Calu3 (cell line): ENCODE measurements around the gene GPS1. TPM values are rescaled to one million over a fixed set of nuclear protein-coding genes. Genes with fewer than 3 reads are reported as not detected.

Experiments used
- BruUV-seq: library from RNA; stranded (reverse); fragments of 400-500 nt; replicated peaks from 2 replicates; lab custom pipeline; 2021; lab: Mats Ljungman, UMichigan
- CTCF ChIA-PET: fragments of 300-600 bp; sonication (Branson Sonifier 250); formaldehyde crosslinking; loops from one replicate; lab custom pipeline; 2022; ENCODE audit warnings: antibody characterized with exemption; lab: Charles Lee
- DNase-seq: peaks from one replicate; pipeline ENCODE4 v3.0.0; 2022
- H3K27ac Mint-ChIP-seq: one replicate; pipeline ENCODE4 v1.8.0; 2022; ENCODE audit warnings: mixed read lengths; ENCODE audit not compliant: unreplicated experiment
- H3K27me3 Mint-ChIP-seq: one replicate; pipeline ENCODE4 v1.8.0; 2022; ENCODE audit warnings: mixed read lengths; ENCODE audit not compliant: unreplicated experiment
- H3K36me3 Mint-ChIP-seq: one replicate; pipeline ENCODE4 v1.8.0; 2022; ENCODE audit warnings: mild to moderate bottlenecking, moderate library complexity, mixed read lengths; ENCODE audit not compliant: insufficient read depth, unreplicated experiment
- H3K4me1 Mint-ChIP-seq: one replicate; pipeline ENCODE4 v1.8.0; 2022; ENCODE audit warnings: mild to moderate bottlenecking, low read depth, mixed read lengths; ENCODE audit not compliant: unreplicated experiment
- H3K4me3 Mint-ChIP-seq: one replicate; pipeline ENCODE4 v1.8.0; 2022; ENCODE audit warnings: mild to moderate bottlenecking, low read depth, moderate library complexity, mixed read lengths; ENCODE audit not compliant: unreplicated experiment
- H3K9me3 Mint-ChIP-seq: one replicate; pipeline ENCODE4 v1.8.0; 2022; ENCODE audit warnings: low read depth, mixed read lengths; ENCODE audit not compliant: unreplicated experiment
- CTCF ChIP-seq: fragments of 200-600 bp; IDR thresholded peaks from one replicate; pipeline ENCODE4 v1.8.0; 2022; ENCODE audit warnings: antibody characterized with exemption; ENCODE audit not compliant: unreplicated experiment
- intact Hi-C: fragments of 100-400 bp; cut with micrococcal nuclease; formaldehyde crosslinking; loops from one replicate; pipeline ENCODE4 v1.10.0; 2022; ENCODE audit not compliant: unreplicated experiment
- total RNA-seq: library from RNA; stranded (reverse); gene quantifications from 2 replicates; pipeline ENCODE4 v1.2.3, GENCODE V29; 2022

Gene GPS1
- total RNA-seq, 1 experiment from 2014 or later = 114 TPM

- Mint-ChIP-seq H3K9me3 (no peaks in the 10 kb centered on the region), H3K4me1 (peaks cover 2% of the 10 kb centered on the region), H3K27me3 (no peaks in the 10 kb centered on the region), H3K4me3 (no peak overlapping the region), H3K27ac (no peak overlapping the region), H3K36me3 (peaks cover 40% of the 10 kb centered on the region)
- DNase-seq = no peak
- BruUV-seq = no TSS peak
- no peak for TF ChIP-seq CTCF
- intact Hi-C loops = no loop called here
- CTCF ChIA-PET = no interaction called here
Measured at GRCh38 chr17:82016061-82016874, 35.4 kb upstream of the GPS1 start.

DNA sequence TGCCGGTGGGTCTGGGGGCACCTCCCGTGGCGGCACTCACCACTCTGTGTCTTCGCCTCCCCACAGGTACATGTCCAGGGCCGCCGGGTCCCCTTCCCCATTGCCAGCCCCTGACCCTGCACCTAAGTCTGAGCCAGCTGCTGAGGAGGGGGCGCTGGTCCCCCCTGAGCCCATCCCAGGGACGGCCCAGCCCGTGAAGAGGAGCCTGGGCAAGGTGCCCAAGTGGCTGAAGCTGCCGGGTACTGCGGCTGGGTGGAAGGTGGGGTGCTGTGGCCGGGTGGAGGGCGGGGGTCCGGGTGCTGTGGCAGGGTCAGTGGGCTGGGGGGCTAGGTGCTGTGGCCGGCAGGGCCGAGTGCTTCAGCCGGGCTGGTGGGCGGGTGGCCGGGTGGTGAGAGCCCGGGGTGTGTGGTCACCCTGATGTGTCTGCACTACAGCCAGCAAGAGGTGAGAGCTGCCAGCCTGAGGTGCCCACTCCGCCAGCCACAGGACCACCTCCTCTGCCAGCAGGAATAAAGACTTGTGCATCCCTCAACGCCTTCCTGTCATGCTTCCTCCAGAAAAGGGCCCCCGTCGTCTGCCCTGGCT lies 34.7 kb upstream of the GPS1 start:
- H3K9me3 Mint-ChIP-seq = no peaks in the 10 kb centered on the region
- intact Hi-C loops = no loop called here
- no TSS peak for BruUV-seq

GRCh38 chr17:82017612-82018151 lies 34.0 kb upstream of the GPS1 start:
- H3K9me3 Mint-ChIP-seq = no peaks in the 10 kb centered on the region
- intact Hi-C loops = no loop called here
- H3K27ac Mint-ChIP-seq = no peak overlapping the region
- TF ChIP-seq CTCF = no peak
- H3K36me3 Mint-ChIP-seq = peaks cover 54% of the 10 kb centered on the region
- no TSS peak for BruUV-seq
- CTCF ChIA-PET = interaction anchor here (0.6 kb wide), 1 partner anchor 88 kb away, joined by 6 read pairs; no protein-coding TSS in a partner anchor
- DNase-seq = no peak
- no peak overlapping the region for H3K4me3 Mint-ChIP-seq
- H3K4me1 Mint-ChIP-seq = peaks cover 8% of the 10 kb centered on the region
- H3K27me3 Mint-ChIP-seq = no peaks in the 10 kb centered on the region

More for the DNA sequence above, 34.7 kb upstream of the GPS1 start:
- Mint-ChIP-seq H3K36me3 (peaks cover 47% of the 10 kb centered on the region), H3K4me3 (no peak overlapping the region), H3K27me3 (no peaks in the 10 kb centered on the region), H3K4me1 (peaks cover 8% of the 10 kb centered on the region), H3K27ac (no peak overlapping the region)
- TF ChIP-seq CTCF = no peak
- no peak for DNase-seq
- CTCF ChIA-PET = no interaction called here

DNA sequence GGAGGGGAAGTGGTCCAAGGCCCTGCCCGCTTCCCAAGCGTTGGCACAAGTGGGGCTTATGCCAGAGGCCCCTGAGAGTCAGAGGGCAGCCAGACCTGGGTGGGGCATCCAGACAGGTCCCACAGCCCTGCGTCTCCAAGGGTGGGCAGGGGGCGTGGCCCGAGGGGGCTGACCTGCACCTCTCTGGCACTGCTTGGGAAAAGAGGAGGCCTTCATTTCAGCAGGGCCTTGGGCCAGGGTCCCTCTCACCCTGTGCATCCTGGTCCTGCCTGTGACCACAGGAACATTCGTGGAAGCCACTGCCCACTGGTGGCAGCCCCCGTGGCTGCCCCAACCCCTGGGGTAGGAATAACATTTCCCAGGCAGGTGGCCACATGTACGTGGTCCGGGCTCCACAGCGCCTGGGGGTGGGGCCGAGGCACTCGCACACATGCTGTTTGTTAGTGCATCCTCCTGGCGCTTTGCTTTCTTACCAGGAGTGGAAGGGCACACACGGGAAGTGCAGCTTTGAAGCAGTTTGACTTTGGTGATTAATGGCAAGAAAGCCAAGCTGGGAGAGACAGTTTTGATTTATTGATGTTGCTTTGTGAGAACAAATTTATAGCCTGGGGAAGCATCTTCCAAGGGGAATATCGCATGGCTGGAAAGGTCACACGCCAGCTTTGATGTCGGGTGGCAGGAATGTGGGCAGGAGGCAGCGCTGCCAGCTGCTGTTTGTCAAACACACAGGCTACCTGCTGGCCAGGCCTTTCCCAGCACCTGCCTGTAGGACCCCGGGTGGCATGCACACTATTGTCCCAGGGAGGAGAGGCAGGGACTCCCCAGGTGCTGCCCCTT lies 33.3 kb upstream of the GPS1 start:
- Mint-ChIP-seq H3K9me3 (no peaks in the 10 kb centered on the region), H3K27ac (no peak overlapping the region), H3K36me3 (peaks cover 61% of the 10 kb centered on the region), H3K27me3 (no peaks in the 10 kb centered on the region), H3K4me1 (peaks cover 8% of the 10 kb centered on the region), H3K4me3 (no peak overlapping the region)
- TF ChIP-seq CTCF = no peak
- BruUV-seq = no TSS peak
- CTCF ChIA-PET = interaction anchor here (0.6 kb wide), 1 partner anchor 88 kb away, joined by 6 read pairs; no protein-coding TSS in a partner anchor
- intact Hi-C loops = no loop called here
- DNase-seq = no peak
